HL-60 (cell line): ENCODE data around the gene COL18A1.

Experiments used
- DNase-seq, 2 experiments: peaks; one replicate each; pipeline ENCODE4 v3.0.0-alpha.2; 2010 to 2020; ENCODE audit warnings: low read depth in 1 of 2, low spot score in 1 of 2
- H3K27ac ChIP-seq: fragments of 250-450 bp; sonication (Bioruptor Pico); replicated peaks from 2 replicates; pipeline ENCODE4 v1.5.1; 2020; ENCODE audit warnings: mild to moderate bottlenecking, moderate library complexity
- H3K27me3 ChIP-seq: fragments of 250-450 bp; sonication (Bioruptor Pico); 2 replicates; pipeline ENCODE4 v1.5.1; 2021; ENCODE audit warnings: mild to moderate bottlenecking, moderate library complexity; ENCODE audit not compliant: insufficient read depth, poor library complexity, severe bottlenecking
- H3K4me3 ChIP-seq: replicated peaks from 2 replicates; pipeline ENCODE4 v1.5.1; 2011; ENCODE audit warnings: mild to moderate bottlenecking, control low read depth, low read length; ENCODE audit not compliant: insufficient read depth
- GABPA ChIP-seq: IDR thresholded peaks from 2 replicates; pipeline ENCODE4 v1.6.1; 2012; ENCODE audit warnings: low read depth
- POLR2AphosphoS5 ChIP-seq: IDR thresholded peaks from 2 replicates; pipeline ENCODE4 v1.6.1; 2012; ENCODE audit warnings: low read depth
- SPI1 ChIP-seq: IDR thresholded peaks from 2 replicates; pipeline ENCODE4 v1.6.1; 2012; ENCODE audit warnings: low read depth, mild to moderate bottlenecking, borderline replicate concordance
- TF ChIP-seq, protein P1 (sequence below): IDR thresholded peaks from 2 replicates; pipeline ENCODE4 v1.6.1; 2012; ENCODE audit warnings: low read depth; ENCODE audit not compliant: insufficient replicate concordance
- TF ChIP-seq, protein P2 (sequence below): IDR thresholded peaks from one replicate; pipeline ENCODE4 v1.5.1; 2011; ENCODE audit warnings: low read length, control low read depth, inconsistent platforms; ENCODE audit not compliant: insufficient read depth

The COL18A1 gene

DNA sequence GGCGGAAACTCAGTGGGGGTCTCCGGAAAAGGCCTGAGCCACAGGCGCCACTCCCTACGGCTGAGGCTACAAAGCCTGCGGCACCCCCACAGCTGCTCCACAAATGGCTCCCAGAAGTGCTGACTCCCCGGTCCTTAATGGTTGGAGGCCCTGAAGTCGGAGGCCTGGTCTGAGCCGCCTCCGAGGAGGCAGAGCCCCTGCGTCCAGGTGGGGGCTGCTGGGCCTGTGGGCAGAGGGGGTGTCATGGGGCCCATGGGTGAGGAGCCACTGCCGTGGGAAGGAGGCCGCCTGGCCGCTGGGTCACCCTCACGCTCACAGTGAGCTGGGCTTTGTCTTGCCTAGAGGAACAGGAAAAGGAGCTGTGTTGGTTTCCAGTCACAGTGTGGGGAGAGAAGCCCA lies 12.4 kb upstream of the COL18A1 start:
- no peak for DNase-seq

GRCh38 chr21:45393021-45393420 lies 11.9 kb upstream of the COL18A1 start:
- TF ChIP-seq SPI1: no peak
- TF ChIP-seq GABPA: no peak
- TF ChIP-seq POLR2AphosphoS5: no peak
- TF ChIP-seq, protein P1, sequence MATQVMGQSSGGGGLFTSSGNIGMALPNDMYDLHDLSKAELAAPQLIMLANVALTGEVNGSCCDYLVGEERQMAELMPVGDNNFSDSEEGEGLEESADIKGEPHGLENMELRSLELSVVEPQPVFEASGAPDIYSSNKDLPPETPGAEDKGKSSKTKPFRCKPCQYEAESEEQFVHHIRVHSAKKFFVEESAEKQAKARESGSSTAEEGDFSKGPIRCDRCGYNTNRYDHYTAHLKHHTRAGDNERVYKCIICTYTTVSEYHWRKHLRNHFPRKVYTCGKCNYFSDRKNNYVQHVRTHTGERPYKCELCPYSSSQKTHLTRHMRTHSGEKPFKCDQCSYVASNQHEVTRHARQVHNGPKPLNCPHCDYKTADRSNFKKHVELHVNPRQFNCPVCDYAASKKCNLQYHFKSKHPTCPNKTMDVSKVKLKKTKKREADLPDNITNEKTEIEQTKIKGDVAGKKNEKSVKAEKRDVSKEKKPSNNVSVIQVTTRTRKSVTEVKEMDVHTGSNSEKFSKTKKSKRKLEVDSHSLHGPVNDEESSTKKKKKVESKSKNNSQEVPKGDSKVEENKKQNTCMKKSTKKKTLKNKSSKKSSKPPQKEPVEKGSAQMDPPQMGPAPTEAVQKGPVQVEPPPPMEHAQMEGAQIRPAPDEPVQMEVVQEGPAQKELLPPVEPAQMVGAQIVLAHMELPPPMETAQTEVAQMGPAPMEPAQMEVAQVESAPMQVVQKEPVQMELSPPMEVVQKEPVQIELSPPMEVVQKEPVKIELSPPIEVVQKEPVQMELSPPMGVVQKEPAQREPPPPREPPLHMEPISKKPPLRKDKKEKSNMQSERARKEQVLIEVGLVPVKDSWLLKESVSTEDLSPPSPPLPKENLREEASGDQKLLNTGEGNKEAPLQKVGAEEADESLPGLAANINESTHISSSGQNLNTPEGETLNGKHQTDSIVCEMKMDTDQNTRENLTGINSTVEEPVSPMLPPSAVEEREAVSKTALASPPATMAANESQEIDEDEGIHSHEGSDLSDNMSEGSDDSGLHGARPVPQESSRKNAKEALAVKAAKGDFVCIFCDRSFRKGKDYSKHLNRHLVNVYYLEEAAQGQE: no peak
- TF ChIP-seq, protein P2, sequence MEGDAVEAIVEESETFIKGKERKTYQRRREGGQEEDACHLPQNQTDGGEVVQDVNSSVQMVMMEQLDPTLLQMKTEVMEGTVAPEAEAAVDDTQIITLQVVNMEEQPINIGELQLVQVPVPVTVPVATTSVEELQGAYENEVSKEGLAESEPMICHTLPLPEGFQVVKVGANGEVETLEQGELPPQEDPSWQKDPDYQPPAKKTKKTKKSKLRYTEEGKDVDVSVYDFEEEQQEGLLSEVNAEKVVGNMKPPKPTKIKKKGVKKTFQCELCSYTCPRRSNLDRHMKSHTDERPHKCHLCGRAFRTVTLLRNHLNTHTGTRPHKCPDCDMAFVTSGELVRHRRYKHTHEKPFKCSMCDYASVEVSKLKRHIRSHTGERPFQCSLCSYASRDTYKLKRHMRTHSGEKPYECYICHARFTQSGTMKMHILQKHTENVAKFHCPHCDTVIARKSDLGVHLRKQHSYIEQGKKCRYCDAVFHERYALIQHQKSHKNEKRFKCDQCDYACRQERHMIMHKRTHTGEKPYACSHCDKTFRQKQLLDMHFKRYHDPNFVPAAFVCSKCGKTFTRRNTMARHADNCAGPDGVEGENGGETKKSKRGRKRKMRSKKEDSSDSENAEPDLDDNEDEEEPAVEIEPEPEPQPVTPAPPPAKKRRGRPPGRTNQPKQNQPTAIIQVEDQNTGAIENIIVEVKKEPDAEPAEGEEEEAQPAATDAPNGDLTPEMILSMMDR: no peak
- H3K4me3 ChIP-seq: no peak overlapping the region
- no peak overlapping the region for H3K27ac ChIP-seq
- H3K27me3 ChIP-seq: peaks cover 5% of the 10 kb centered on the region
- no peak for DNase-seq

More for the DNA sequence above, 12.4 kb upstream of the COL18A1 start:
- TF ChIP-seq, protein P1: no peak
- TF ChIP-seq, protein P2: no peak
- TF ChIP-seq POLR2AphosphoS5 (no peak), GABPA (no peak), SPI1 (no peak)
- Histone ChIP-seq H3K27ac (no peak overlapping the region), H3K4me3 (no peak overlapping the region), H3K27me3 (peaks cover 1% of the 10 kb centered on the region)

- Histone ChIP-seq H3K27me3 (peaks cover 5% of the 10 kb centered on the region), H3K4me3 (no peak overlapping the region), H3K27ac (no peak overlapping the region)
- TF ChIP-seq POLR2AphosphoS5 (no peak), GABPA (no peak), SPI1 (no peak)
- TF ChIP-seq, protein P1: no peak
- TF ChIP-seq, protein P2: no peak
- no peak for DNase-seq
These were observed 10.9 kb upstream of the COL18A1 start for GRCh38 chr21:45393833-45394638.
